Measurements from ENCODE around the gene PEAK1. TPM values are rescaled to one million over a fixed set of nuclear protein-coding genes. Genes with fewer than 3 reads are reported as not detected.

The PEAK1 gene
- total RNA-seq, 1 experiment from 2014 or later: 13.8 TPM

- Histone ChIP-seq H3K9me3 (ENCODE audit: low read length) (no peaks in the 10 kb centered on the region), H3K9me2 (replicated peaks; ENCODE audit: low read length) (no peaks in the 10 kb centered on the region), H3K9ac (ENCODE audit: low read length) (no peak overlapping the region), H3K4me2 (ENCODE audit: low read length) (no peak overlapping the region), H4K20me1 (ENCODE audit: low read length) (no peaks in the 10 kb centered on the region), H3K79me2 (ENCODE audit: low read length) (0 out of 2 replicates have a peak, but pooled peaks cover 3% of the 10 kb centered on the region), H3K4me1 (ENCODE audit: insufficient read depth, low read length) (peaks cover 7% of the 10 kb centered on the region; the same call in 1 of the 2 replicates), H3K36me3 (ENCODE audit: low read depth, low read length) (no peaks in the 10 kb centered on the region), H2AFZ (ENCODE audit: low read length) (no peak overlapping the region), H3K27ac (ENCODE audit: low read length) (no peak overlapping the region), H3K27me3 (ENCODE audit: low read length) (no peaks in the 10 kb centered on the region), H3K4me3 (ENCODE audit: low read length) (no peak overlapping the region), H3F3A (ENCODE audit: low read length, unreplicated experiment) (no peaks in the 10 kb centered on the region)
- BruUV-seq (replicated peaks): no TSS peak
- intact Hi-C loops (cut with micrococcal nuclease): no loop called here
- DNase-seq (no peak), ATAC-seq (no peak)
- TF ChIP-seq CTCF (conservative IDR thresholded peaks at IDR 0.05; ENCODE audit: low read depth, low read length) (no peak), EZH2phosphoT487 (IDR thresholded peaks at IDR 0.05; ENCODE audit: borderline replicate concordance, low read length) (no peak), EZH2 (IDR thresholded peaks at IDR 0.05; ENCODE audit: low read length, unreplicated experiment) (no peak)
- ChIA-PET POLR2A (ENCODE audit: unreplicated experiment) (no interaction called here), CTCF (no interaction called here)
Measured at GRCh38 chr15:77380033-77380432, 39.9 kb downstream of the PEAK1 start.

- Histone ChIP-seq H2AFZ (ENCODE audit: low read length) (no peak overlapping the region), H3K9me2 (replicated peaks; ENCODE audit: low read length) (no peaks in the 10 kb centered on the region), H4K20me1 (ENCODE audit: low read length) (no peaks in the 10 kb centered on the region), H3K4me3 (ENCODE audit: low read length) (no peak overlapping the region), H3K9ac (ENCODE audit: low read length) (no peak overlapping the region), H3K4me2 (ENCODE audit: low read length) (0 out of 2 replicates have a peak overlapping the region, but pooled peaks have one; percentile 31), H3K36me3 (ENCODE audit: low read depth, low read length) (no peaks in the 10 kb centered on the region), H3K79me2 (ENCODE audit: low read length) (no peaks in the 10 kb centered on the region), H3K9me3 (ENCODE audit: low read length) (no peaks in the 10 kb centered on the region), H3K4me1 (ENCODE audit: insufficient read depth, low read length) (peaks cover 7% of the 10 kb centered on the region; the same call in 1 of the 2 replicates), H3K27ac (ENCODE audit: low read length) (no peak overlapping the region), H3K27me3 (ENCODE audit: low read length) (no peaks in the 10 kb centered on the region), H3F3A (ENCODE audit: low read length, unreplicated experiment) (no peaks in the 10 kb centered on the region)
- no peak for TF ChIP-seq EZH2 (IDR thresholded peaks at IDR 0.05; ENCODE audit: low read length, unreplicated experiment)
- TF ChIP-seq CTCF (conservative IDR thresholded peaks at IDR 0.05; ENCODE audit: low read depth, low read length): no peak
- DNase-seq: peak; percentile 70
- intact Hi-C loops (cut with micrococcal nuclease): no loop called here
- ATAC-seq: peak; percentile 95
- ChIA-PET CTCF (no interaction called here), POLR2A (ENCODE audit: unreplicated experiment) (no interaction called here)
- BruUV-seq (replicated peaks): no TSS peak
Measured at GRCh38 chr15:77376770-77377169, 43.1 kb downstream of the PEAK1 start.

GRCh38 chr15:77375133-77375532, 44.8 kb downstream of the PEAK1 start:
- POLR2A ChIA-PET (ENCODE audit: unreplicated experiment): no interaction called here
- DNase-seq (no peak), ATAC-seq (no peak)
- H3K4me1 ChIP-seq (ENCODE audit: insufficient read depth, low read length): peaks cover 7% of the 10 kb centered on the region; the same call in 1 of the 2 replicates
- no peaks in the 10 kb centered on the region for H3K27me3 ChIP-seq (ENCODE audit: low read length)
- H3K9me3 ChIP-seq (ENCODE audit: low read length): no peaks in the 10 kb centered on the region
- H3K27ac ChIP-seq (ENCODE audit: low read length): no peak overlapping the region
- intact Hi-C loops (cut with micrococcal nuclease): no loop called here
- no TSS peak for BruUV-seq (replicated peaks)
- H3K4me3 ChIP-seq (ENCODE audit: low read length): no peak overlapping the region
- no peaks in the 10 kb centered on the region for H3F3A ChIP-seq (ENCODE audit: low read length, unreplicated experiment)
- no peak overlapping the region for H3K4me2 ChIP-seq (ENCODE audit: low read length)
- H4K20me1 ChIP-seq (ENCODE audit: low read length): no peaks in the 10 kb centered on the region
- H3K9ac ChIP-seq (ENCODE audit: low read length): no peak overlapping the region
- CTCF ChIA-PET: no interaction called here
- H3K79me2 ChIP-seq (ENCODE audit: low read length): no peaks in the 10 kb centered on the region
- H2AFZ ChIP-seq (ENCODE audit: low read length): no peak overlapping the region
- H3K9me2 ChIP-seq (replicated peaks; ENCODE audit: low read length): no peaks in the 10 kb centered on the region
- no peaks in the 10 kb centered on the region for H3K36me3 ChIP-seq (ENCODE audit: low read depth, low read length)
- TF ChIP-seq EZH2phosphoT487 (IDR thresholded peaks at IDR 0.05; ENCODE audit: borderline replicate concordance, low read length) (no peak), CTCF (conservative IDR thresholded peaks at IDR 0.05; ENCODE audit: low read depth, low read length) (no peak), EZH2 (IDR thresholded peaks at IDR 0.05; ENCODE audit: low read length, unreplicated experiment) (no peak)

Data from PC-3 (cell line).